ENCODE results near the gene MAP1LC3B.
"Not testable (repeated sequence)": the region's sequence is repeated elsewhere in the genome, so short reads cannot be mapped to it uniquely, and the experiment has no call there.

MAP1LC3B gene

DNA sequence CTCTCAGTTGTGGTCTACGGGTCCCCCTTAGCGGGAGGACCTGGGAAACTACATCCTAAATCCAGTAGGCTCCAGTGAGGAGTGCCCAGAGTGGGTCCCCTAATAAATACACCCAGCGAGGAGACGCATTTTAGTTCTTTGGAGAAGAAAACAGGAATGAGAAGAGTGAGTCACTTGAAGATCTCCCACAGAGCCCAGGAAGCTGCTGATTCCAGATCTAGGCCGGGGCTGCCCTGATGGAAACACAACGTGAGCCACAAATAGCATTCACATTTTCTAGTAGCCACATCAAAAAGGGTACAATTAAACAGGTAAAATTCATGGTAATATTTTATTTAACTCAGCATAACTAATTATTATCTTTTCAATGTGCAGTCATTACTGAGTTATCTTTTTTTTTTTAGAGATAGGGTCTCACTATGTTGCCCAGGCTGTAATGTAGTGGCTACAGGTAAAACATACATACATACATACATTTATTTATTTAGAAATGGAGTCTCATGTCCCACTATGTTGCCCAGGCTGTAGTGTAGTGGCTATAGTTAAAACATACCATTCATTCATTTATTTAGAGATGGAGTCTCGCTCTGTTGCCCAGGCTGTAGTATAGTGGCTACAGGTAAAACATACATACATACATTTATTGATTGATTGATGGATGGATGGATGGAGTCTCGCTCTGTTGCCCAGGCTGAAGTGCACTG, 30.1 kb upstream of the MAP1LC3B start:
- no peak for DNase-seq

DNA sequence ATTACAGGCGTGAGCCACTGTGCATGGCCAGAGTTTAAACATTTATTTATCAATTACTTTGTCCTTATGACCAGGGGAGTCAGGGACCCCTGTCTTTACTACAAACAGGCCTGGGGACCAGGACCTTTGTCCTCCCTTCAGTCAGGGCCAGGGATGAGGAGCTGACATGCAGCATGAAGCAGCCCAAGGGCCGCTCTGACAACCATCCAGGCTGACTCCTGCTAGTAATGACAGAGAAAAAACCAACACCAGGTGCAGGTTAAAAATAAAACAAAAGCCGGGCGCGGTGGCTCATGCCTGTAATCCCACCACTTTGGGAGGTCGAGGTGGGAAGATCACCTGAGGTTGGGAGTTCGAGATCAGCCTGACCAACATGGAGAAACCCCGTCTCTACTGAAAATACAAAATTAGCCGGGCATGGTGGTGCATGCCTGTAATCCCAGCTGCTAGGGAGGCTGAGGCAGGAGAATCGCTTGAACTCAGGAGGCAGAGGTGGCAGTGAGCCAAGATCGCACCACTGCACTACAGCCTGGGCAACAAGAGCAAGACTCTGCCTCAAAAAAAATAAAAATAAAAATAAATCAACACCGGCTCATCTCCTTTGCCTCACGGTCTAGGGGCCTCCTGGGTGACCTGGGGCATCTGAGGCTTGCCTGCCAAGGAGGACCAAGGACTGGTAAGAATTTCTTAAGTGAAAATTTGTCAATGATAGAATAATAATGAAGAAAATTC, 29.1 kb upstream of the MAP1LC3B start:
- not testable (repeated sequence) for DNase-seq

DNA sequence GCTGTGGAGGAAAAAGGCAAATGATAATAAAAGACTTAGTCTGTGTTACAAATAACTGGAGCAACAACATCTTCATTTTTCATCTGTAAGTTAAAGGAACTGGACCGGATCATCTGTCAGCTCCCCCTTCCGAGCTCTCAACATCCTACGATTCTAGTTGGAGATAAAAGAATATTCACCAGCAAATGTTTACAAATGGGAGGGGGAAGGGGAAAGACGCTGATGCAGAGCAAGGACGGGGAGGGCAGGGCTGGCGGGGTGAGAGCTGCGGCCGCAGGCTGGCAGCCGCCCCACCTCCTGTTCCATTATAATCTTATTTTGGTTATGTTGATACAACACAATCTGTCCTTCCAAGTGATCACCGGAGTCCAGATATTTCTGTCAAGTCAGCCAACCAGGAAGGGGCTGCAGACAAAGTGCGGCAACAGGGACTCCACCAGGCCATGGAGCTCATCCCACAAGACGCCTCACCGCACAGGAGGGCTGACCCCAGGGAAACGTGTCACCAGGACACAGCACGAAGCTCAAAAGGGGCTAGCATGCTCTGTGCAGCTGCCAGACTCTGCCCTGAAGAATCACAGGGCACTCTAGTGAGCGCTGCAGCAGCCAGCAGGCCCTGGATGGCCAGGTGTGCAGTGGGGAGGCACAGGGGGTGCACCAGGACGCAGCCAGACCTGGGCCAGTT, 28.2 kb upstream of the MAP1LC3B start:
- DNase-seq = no peak

DNA sequence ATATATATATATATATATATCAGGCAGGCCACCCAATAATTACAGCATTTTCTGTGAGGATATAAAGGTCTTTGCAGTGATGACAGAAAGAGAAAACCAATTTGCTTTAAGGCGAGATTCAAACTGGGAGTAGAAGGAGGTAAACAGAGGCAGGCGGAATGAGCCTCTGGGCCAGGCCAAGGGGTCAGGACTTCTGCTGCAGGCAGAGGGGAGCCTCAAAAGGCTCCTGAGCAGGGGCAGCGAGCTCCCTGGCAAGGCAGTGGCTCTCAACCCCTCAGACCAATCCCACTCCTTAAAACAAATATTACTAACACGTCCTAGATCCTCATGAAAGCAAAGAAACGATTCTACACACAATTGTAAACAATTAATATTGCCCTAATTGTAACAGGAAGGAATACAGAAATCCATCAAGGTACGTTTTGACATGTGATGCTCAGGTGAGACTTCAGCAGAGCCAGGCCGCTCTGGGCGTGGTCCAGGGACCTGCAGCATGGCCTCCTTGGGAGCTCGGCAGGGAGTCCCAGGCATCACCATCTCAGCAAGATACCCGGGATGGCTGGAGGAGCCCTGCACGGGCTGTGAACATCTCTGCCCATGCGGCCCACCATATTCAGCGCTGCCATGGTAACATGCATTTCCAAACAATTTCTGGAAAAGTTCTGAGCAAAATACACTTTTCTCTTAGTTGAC, 27.0 kb upstream of the MAP1LC3B start:
- DNase-seq = no peak

DNA sequence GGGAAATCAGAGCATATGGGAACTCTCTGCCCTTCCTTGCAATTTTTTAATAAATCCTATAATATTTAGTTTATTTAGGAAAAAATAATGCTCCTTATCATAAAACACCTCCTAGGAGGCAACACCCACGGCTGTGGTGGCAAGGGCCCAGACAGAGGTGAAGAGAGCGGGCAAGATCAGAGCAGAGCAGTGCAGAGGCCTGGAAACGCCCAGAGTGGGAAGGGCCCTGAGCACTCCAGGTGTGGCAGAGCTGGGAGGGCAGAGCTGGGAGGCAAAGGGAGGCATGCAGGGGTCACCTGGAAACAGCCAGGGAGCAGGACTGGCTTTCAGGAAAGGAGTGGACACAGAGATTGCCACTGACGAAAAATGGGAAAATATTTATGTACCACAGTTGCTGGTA, 25.8 kb upstream of the MAP1LC3B start:
- no peak for DNase-seq

DNA sequence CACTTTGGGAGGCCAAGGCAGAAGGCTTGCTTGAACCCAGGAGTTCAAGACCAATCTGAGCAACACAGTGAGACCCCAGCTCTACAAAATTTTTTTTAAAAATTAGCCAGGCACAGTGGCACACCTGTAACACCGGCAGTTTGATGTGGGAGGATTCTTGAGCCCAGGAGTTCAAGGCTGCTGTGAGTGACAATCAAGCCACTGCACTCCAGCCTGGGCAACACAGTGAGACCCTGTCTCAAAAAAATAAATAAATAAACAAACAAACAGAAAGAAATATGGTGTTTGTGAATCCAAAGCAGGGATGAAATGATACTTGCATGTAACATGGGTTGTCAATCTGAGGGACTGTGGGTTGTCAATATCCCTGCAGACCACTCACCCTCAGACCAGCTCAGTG, 25.2 kb upstream of the MAP1LC3B start:
- DNase-seq = no peak

DNA sequence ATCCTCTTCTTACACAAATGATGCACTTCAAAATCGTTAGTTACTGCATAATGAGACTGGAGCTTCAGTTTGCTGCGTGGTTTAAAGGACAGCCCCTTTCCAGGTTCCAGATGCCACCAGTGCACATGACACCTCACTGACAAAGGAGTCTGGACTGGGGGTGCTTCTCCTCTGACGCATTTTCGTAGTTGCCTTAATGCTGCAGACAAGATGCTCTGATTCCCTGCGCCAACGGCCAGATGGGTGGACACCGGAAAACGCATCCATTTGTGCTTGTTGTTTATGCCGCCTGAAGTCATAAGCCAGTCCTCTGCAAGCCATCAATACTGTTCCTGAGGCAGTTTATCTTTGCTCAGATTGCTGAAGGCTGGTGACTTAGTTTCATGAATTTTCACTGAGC, 24.6 kb upstream of the MAP1LC3B start:
- DNase-seq = no peak

DNA sequence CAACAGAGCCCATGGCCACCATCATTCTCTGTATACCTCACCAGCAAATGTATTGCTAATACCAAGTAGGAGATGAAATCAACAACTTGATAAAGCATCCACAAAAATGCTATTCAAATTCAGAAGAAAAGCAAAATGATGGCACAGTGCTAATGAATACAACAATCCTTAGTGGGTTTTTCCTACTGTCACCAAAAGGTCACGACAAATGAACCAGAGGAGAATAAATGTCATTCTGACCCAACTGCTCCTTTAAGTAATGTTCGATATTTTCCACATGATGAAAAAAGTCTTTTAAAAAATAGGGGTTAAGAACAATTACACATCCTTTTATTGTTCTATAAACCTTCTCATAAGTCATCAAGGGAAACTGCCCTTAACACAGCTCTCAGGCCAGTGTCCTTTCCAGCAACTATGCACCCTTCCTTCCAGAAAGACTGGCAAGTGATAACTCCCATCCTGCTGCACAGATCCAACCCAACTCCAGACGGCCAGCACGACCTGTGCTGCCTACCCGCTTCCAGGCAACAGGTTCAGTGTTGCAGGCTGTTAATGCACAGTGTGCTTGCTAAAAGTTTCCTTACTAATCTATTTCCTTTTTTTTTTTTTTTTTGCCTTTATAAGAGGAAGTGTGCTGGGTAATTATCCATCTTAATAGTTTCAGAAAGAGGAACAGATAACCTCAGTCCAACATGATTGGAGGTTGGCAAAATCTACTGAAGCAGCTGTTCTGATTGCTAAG, 23.9 kb upstream of the MAP1LC3B start:
- DNase-seq = no peak

DNA sequence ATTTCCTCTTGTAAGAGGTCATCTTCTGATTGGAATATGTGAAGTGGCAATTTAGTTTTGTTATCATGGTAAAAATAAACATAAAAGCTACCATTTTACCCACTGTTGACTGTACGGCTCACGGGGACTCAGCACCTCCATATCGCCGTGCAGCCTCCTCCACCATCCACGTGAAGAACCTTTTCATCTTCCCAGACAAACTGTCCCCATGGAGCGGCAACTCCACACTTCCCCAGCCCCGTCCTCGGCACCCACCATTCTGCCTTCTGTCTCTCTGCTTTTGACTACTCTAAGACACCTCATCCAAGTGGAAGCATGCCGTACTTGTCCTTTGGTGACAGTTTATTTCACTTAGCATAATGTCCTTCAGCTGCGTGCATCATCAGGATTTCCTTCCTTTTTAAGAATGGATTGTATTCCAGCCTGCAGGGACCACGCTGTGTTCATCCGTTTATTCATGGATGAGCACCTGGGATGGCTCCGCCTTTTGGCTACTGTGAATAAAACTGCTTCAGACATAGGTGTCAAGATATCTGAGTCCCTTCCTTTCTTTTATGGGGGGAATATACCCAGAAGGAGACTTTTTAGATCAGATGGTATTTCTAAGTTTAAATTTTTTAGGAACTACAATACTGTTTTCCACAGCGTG, 22.9 kb upstream of the MAP1LC3B start:
- no peak for DNase-seq

DNA sequence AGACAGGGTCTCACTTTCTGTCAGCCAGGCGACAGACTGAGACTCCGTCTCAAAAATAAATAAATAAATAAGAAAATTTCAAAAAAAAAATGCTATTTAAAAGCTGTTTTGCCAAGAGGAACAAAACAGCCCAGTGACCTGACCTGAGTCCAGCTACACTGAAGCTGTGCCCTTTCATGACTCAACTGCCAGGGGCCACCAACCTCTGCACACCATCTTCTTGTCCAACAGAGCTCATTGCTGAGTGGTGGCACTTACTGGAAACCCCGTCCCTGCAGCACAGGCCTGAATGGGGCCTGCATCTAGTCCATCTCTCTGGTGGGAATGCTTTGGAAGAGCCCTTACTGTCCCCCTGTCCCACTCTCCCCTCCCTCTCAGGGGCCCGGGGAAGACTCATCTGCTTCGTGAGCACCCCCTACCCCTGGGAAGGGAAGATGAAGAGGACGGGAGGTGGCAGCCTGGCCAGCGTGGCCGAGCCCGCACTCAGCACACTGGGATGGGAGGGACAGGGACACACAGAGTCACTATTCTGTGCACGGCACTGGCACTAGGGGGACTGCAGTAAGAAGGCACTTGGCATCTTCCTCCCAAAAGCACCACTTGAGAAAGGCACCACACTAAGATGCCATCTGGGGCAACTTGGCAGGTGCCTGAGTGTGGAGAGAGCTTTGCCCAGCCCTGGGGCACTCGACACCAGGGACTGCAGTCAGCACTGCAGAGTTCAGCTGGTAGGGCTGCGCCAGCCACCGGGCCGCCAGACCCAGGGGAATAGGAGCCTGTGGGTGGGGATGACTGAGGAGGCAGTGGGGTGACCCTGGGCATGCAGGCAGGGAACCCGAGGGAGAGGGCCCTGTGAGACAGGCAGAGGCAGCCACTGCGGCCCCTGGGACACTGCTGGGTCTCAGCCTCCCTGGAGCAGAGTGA, 22.1 kb upstream of the MAP1LC3B start:
- DNase-seq = no peak

DNA sequence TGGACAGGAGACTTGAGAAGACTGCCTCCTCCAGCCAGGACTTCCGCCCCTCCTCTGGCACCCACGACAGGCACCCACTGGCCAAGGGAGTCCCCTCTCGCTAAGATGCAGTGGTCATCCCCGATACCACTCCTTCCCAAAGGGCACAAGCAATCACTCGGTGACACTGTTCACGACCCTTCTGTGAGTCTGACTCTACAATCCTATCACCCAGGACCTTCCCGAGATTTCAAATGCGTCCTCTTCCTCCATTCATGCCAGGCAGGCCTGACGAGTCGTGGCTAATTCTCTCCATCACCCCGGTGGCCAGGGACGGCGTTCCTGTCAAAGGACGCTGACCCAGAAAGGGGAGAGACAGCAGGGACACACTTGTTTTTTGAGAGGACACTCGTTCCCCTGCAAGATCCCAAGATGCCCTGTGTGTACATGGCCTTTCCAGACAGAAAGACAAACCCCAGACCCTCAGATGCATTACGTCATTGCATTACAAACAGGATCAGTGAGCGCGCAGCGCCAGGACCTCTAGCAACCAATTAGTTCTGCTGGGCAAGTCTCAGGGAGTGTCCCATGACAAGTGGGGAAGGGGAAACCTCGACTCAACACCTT, 20.8 kb upstream of the MAP1LC3B start:
- DNase-seq = no peak

DNA sequence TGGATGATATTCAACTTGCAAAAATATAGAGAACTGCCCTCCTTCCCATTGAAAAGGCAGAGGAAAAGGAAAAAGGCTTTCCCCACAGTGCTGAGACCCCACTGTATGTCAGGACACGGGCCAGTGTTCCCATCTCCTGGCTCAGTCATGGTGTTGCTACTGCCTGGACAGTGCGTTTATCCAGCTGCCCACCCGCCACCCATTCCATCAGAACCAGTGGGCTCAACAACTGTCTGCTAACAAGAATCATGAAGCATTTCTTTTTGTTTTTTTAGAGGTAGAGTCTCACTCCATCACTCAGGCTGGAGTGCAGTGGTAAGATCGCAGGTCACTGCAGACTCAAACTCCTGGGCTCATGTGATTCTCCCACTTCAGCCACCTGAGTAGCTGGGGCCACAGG, 19.8 kb upstream of the MAP1LC3B start:
- no peak for DNase-seq

DNA sequence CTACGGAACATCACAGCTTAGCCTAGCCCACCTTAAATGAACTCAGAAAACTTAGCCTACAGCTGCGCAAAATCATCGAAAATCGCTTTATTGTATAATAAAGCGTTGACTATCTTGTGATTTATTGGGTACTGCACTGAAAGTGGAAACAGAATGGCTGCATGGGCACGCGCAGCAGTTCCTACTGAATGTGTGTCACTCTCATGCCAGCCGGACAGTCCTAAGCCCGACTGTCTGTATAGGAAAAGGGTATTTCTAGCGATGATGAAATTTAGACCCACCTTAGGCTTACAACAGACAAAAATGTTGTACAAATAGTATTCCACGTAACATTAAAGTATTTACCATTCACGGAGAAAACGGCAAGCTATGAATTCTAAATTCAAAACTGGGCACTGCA, 17.8 kb upstream of the MAP1LC3B start:
- no peak for DNase-seq

DNA sequence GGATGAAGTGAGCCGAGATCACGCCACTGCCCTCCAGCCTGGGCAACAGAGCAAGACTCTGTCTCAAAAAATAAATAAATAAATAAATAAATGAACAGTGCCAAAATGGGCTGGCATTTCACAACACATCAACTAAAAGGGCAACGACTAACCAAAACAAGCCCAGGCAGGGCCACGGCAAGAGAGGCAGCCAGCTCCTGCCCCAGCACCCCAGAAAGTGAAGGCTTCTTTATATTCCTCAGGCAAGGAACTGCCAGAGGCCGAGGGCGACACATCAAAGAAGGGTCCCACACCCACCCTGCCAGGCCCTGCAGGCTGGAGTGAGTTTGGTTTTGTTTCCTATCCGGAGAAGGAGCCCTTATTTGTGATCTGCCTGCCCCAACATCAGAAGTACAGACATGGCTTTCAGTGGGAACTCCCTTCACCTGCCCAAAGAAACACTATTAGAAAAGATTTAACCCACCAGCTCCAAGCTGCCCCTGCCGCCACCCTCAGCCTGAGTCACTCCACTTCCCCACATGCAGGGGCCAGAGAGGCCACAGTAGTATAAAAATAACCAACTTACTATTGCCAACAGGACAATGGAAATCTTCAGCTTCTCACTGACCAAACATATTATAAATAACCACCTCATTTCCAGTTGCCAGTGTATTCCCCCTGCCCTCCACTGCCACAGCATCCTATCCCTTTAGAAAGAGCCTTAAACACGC, 16.6 kb upstream of the MAP1LC3B start:
- DNase-seq = no peak

DNA sequence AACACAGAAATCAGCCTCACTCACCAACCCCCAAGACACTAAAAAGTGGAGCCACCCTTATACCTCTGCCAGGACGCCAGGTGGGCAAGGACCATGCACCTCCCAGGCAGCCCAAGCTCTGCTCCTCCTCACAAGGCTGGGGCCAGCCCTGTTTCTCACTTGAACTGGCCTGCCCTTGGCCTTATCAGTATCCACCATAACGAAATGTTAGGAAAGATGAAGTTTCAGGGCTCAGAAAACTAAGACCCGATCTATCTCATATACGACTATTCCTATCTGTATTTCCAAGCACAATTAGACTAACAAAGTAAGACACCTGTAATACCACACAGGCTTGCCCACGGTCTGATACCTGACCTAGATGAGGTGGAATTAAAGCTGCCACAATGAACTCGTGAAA, 15.5 kb upstream of the MAP1LC3B start:
- no peak for DNase-seq

DNA sequence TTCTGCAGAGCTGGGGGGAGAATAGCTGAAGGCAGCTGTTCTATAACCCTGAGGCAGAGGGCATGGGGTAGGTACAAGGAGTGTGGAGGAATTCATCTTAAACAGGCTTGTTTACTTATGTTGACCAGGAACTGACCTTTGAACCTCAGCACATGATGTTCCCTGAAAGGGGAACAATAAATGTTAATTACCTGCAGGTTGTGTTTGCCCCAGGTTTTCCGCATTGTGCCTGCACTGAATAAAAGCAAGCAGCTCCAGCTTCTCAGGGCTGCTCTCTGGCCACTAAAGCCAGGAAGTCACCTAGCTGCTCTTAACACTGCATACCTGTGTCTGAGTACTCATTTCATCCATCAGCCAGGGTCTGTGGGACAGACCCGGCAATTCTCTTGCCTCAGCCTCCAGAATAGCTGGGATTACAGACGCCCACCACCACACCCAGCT, 12.8 kb upstream of the MAP1LC3B start:
- DNase-seq = not testable (repeated sequence)

DNA sequence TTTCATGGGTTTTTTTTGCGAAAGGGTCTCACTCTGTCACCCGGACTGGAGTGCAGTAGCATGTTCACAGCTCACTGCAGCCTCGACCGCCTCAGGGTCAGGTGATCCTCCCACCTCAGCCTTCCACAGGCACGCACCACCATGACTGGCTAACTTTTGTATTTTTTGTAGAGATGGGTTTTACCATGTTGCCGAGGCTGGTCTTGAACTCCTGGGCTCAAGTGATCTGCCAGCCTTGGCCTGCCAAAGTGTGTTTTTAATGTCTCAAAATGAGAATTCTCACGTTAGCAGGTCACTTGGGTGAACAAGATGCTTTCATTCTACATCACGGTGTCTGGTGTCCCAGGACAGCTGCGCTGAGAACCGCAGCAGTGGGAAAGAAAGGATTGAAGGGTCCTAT, 11.7 kb upstream of the MAP1LC3B start:
- DNase-seq = no peak

DNA sequence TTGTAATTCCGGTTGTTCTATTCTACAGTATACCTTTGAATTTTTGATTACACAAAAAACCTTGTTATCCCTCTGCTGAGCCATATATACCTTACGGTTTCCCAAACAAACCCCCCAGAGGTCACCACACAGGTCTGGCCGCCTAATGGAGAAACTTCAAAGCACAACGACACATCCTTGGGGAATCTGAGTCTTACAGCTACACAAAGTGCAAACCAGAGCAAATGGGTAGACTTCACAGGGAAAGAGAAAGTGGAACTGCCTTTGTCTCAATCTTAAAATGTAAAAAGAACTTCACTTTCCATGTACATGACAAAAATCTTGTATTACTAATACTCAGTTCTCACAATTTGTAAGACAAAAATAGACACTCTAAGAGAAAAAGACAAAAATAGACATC, 11.3 kb upstream of the MAP1LC3B start:
- DNase-seq = no peak

DNA sequence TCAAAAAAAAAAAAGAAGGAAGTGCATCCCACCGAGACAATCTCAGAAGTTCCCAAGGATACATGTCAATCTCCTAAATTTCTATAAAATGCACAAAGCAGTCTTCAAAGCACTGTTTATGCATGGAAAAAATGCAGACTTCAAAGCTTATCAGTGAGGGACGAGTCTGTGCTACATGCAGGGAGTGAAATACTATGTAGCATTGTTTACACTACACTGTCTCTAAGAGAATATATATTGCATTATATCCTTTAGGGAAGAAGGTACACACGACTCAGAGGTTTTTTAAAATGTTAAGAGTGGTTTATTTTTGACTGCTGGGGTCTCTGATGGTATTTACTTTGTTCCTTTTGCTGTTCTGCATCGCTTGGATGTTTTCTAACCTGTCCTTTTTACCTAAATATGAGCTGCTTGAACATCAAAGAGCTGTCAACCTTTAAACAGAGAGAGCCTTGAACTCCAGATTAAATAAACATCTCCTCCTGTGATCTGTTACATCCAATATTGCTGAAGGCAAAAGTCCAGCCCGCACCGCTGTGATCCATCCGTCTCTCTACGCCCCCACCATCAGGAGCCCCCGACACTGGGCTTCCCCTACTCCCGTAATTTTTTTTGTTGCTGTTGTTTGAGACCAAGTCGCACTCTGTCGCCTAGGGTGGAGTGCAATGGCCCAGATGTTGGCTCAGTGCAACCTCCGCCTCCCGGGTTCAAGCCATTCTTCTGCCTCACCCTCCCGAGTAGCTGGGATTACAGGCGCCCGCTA, 9.9 kb upstream of the MAP1LC3B start:
- no peak for DNase-seq

All from activated CD4-positive, alpha-beta T cell treated with anti-CD3 and anti-CD28 coated beads, Interleukin-2, amount 50 U/mL, for 4 hours (primary cell).